Omental fat pad (tissue), 4 donors: ENCODE results near the gene RASGRF1. TPM values are rescaled to one million over a fixed set of nuclear protein-coding genes. Genes with fewer than 3 reads are reported as not detected.

ENCODE experiments used
- ATAC-seq: fragments of 150-250 bp; one replicate; pipeline ENCODE4 v1.9.1; 2016; ENCODE audit warnings: mild to moderate bottlenecking, moderate library complexity; ENCODE audit not compliant: low FRiP score
- DNase-seq: peaks from one replicate; pipeline ENCODE4 v3.0.0-alpha.2; 2019; ENCODE audit warnings: low spot score
- CTCF ChIP-seq, 3 donors: fragments of 450-650 bp; IDR thresholded peaks; one replicate each; pipeline ENCODE4 v1.5.1; 2016 to 2017; ENCODE audit warnings: antibody characterized with exemption in 3 of 3, mild to moderate bottlenecking in 3 of 3, moderate library complexity in 2 of 3
- total RNA-seq, 4 donors: library from RNA; depleted of rRNA; stranded (reverse); fragments of >200 nt; gene quantifications; one replicate each; pipeline ENCODE4 v1.1.0, GENCODE V29; 2016

RASGRF1 gene
- total RNA-seq, 4 donors from 2014 or later = 0.13 to 0.32 (median 0.24) TPM; not detected in 1

GRCh38 chr15:79045041-79045440, 45.5 kb downstream of the RASGRF1 start:
- DNase-seq (no peak), ATAC-seq (no peak)
- no peak for TF ChIP-seq CTCF (IDR thresholded peaks at IDR 0.05)

- TF ChIP-seq CTCF (IDR thresholded peaks at IDR 0.05) = no peak
- ATAC-seq = no peak
- no peak for DNase-seq
These were observed 48.2 kb downstream of the RASGRF1 start for GRCh38 chr15:79042213-79042928.

- TF ChIP-seq CTCF (IDR thresholded peaks at IDR 0.05) = no peak
- ATAC-seq (no peak), DNase-seq (no peak)
These were observed 48.9 kb downstream of the RASGRF1 start for GRCh38 chr15:79041601-79042168.

- no peak for TF ChIP-seq CTCF (IDR thresholded peaks at IDR 0.05)
- ATAC-seq (no peak), DNase-seq (no peak)
These were observed 52.7 kb downstream of the RASGRF1 start for GRCh38 chr15:79037848-79038247.

GRCh38 chr15:79036323-79036722, 54.3 kb downstream of the RASGRF1 start:
- DNase-seq = no peak
- ATAC-seq = no peak

GRCh38 chr15:79035814-79036213, 54.8 kb downstream of the RASGRF1 start:
- no peak for TF ChIP-seq CTCF (IDR thresholded peaks at IDR 0.05)
- ATAC-seq (no peak), DNase-seq (no peak)

More at GRCh38 chr15:79036323-79036722, 54.3 kb downstream of the RASGRF1 start:
- TF ChIP-seq CTCF (IDR thresholded peaks at IDR 0.05) = no peak

GRCh38 chr15:79035111-79035601, 55.4 kb downstream of the RASGRF1 start:
- ATAC-seq (no peak), DNase-seq (no peak)
- no peak for TF ChIP-seq CTCF (IDR thresholded peaks at IDR 0.05)
